Hepatocyte (in vitro differentiated cells): ENCODE results near the gene TMEM201.

Experiments used
- CTCF ChIP-seq: fragments of 200-600 bp; sonication (generic); IDR thresholded peaks from 2 replicates; pipeline ENCODE4 v1.5.1; 2016; ENCODE audit warnings: antibody characterized with exemption, mild to moderate bottlenecking; ENCODE audit not compliant: poor library complexity
- EZH2 ChIP-seq: fragments of 200-600 bp; sonication (generic); IDR thresholded peaks from 2 replicates; pipeline ENCODE4 v1.6.1; 2016; ENCODE audit warnings: antibody characterized with exemption, mild to moderate bottlenecking, borderline replicate concordance

DNA sequence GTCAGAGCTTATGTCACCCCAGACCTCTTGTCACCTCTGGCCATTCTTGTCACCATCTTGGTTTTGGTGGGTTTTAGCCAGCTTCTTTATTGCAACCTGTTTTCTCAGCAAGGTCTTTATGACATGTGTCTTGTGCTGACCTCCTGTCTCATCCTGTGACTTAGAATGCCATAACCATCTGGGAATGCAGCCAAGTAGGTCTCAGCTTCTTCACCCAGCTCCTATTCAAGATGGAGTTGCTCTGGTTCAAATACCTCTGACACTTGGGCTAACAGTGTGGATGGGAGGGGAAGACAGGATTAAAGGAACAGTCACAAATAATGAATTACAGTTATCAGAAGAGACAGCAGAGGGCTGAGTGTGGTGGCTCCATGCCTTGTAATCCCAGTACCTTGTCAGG lies 32.3 kb downstream of the TMEM201 start:
- TF ChIP-seq CTCF (no peak), EZH2 (no peak)
